ENCODE measurements around the gene THOC6.

THOC6 gene

GRCh38 chr16:2981899-2982250 lies 42.0 kb upstream of the THOC6 start:
- no peak overlapping the region for H3K9ac ChIP-seq (ENCODE audit: low read length)
- H3K4me3 ChIP-seq (ENCODE audit: low read length), result no peak overlapping the region
- peaks cover 30% of the 10 kb centered on the region for H3K27me3 ChIP-seq (replicated peaks; ENCODE audit: insufficient read depth, low read length)

GRCh38 chr16:2982402-2982801 lies 41.4 kb upstream of the THOC6 start:
- Histone ChIP-seq H3K9me3 (replicated peaks; ENCODE audit: insufficient read depth, low read length) (no peaks in the 10 kb centered on the region), H3K36me3 (replicated peaks; ENCODE audit: insufficient read depth, low read length) (no peaks in the 10 kb centered on the region), H3K4me3 (ENCODE audit: low read length) (no peak overlapping the region), H3K4me2 (ENCODE audit: low read depth, low read length) (no peak overlapping the region), H3K27me3 (replicated peaks; ENCODE audit: insufficient read depth, low read length) (peaks cover 35% of the 10 kb centered on the region), H3K9me2 (replicated peaks; ENCODE audit: insufficient read depth, low read length) (no peaks in the 10 kb centered on the region), H3K9ac (ENCODE audit: low read length) (no peak overlapping the region), H3F3A (ENCODE audit: insufficient read depth, low read length) (0 out of 2 replicates have a peak, but pooled peaks cover 2% of the 10 kb centered on the region), H3K27ac (ENCODE audit: low read length) (no peak overlapping the region), H2AFZ (ENCODE audit: low read length) (no peak overlapping the region), H3K79me2 (ENCODE audit: low read length) (peaks cover 26% of the 10 kb centered on the region), H3K4me1 (ENCODE audit: low read length) (peaks cover 5% of the 10 kb centered on the region; the same call in 1 of the 2 replicates), H4K20me1 (ENCODE audit: insufficient read depth, low read length) (no peaks in the 10 kb centered on the region)
- no peak for DNase-seq
- TF ChIP-seq EZH2phosphoT487 (IDR thresholded peaks at IDR 0.05; ENCODE audit: low read length) (no peak), EZH2 (optimal IDR thresholded peaks at IDR 0.05; ENCODE audit: low read depth, low read length) (no peak), CTCF (IDR thresholded peaks at IDR 0.05; ENCODE audit: low read length) (no peak)

More at GRCh38 chr16:2981899-2982250, 42.0 kb upstream of the THOC6 start:
- Histone ChIP-seq H4K20me1 (ENCODE audit: insufficient read depth, low read length) (no peaks in the 10 kb centered on the region), H3K27ac (ENCODE audit: low read length) (no peak overlapping the region), H3K9me2 (replicated peaks; ENCODE audit: insufficient read depth, low read length) (no peaks in the 10 kb centered on the region), H3K4me1 (ENCODE audit: low read length) (peaks cover 5% of the 10 kb centered on the region; the same call in 1 of the 2 replicates), H3K9me3 (replicated peaks; ENCODE audit: insufficient read depth, low read length) (no peaks in the 10 kb centered on the region), H3K4me2 (ENCODE audit: low read depth, low read length) (no peak overlapping the region), H3K36me3 (replicated peaks; ENCODE audit: insufficient read depth, low read length) (no peaks in the 10 kb centered on the region), H3F3A (ENCODE audit: insufficient read depth, low read length) (0 out of 2 replicates have a peak, but pooled peaks cover 2% of the 10 kb centered on the region), H3K79me2 (ENCODE audit: low read length) (peaks cover 27% of the 10 kb centered on the region), H2AFZ (ENCODE audit: low read length) (no peak overlapping the region)
- no peak for DNase-seq
- TF ChIP-seq EZH2phosphoT487 (IDR thresholded peaks at IDR 0.05; ENCODE audit: low read length) (no peak), CTCF (IDR thresholded peaks at IDR 0.05; ENCODE audit: low read length) (no peak), EZH2 (optimal IDR thresholded peaks at IDR 0.05; ENCODE audit: low read depth, low read length) (no peak)

GRCh38 chr16:2983706-2984136 lies 40.1 kb upstream of the THOC6 start:
- peak overlapping the region; percentile 74; the same call in 1 of the 2 replicates for H3K4me2 ChIP-seq (ENCODE audit: low read depth, low read length)
- H3K27ac ChIP-seq (ENCODE audit: low read length), result no peak overlapping the region
- H4K20me1 ChIP-seq (ENCODE audit: insufficient read depth, low read length), result no peaks in the 10 kb centered on the region
- H3K4me3 ChIP-seq (ENCODE audit: low read length), result peak overlapping the region; percentile 43; the same call in 1 of the 2 replicates
- peaks cover 49% of the 10 kb centered on the region for H3K27me3 ChIP-seq (replicated peaks; ENCODE audit: insufficient read depth, low read length)
- 0 out of 2 replicates have a peak, but pooled peaks cover 2% of the 10 kb centered on the region for H3F3A ChIP-seq (ENCODE audit: insufficient read depth, low read length)
- no peak overlapping the region for H3K9ac ChIP-seq (ENCODE audit: low read length)
- H3K36me3 ChIP-seq (replicated peaks; ENCODE audit: insufficient read depth, low read length), result no peaks in the 10 kb centered on the region
- H2AFZ ChIP-seq (ENCODE audit: low read length), result peak overlapping the region; percentile 61; the same call in 1 of the 2 replicates
- peak; percentile 90 for TF ChIP-seq CTCF (IDR thresholded peaks at IDR 0.05; ENCODE audit: low read length)
- no peak for TF ChIP-seq EZH2 (optimal IDR thresholded peaks at IDR 0.05; ENCODE audit: low read depth, low read length)
- peak; percentile 70 for DNase-seq
- no peaks in the 10 kb centered on the region for H3K9me2 ChIP-seq (replicated peaks; ENCODE audit: insufficient read depth, low read length)
- H3K79me2 ChIP-seq (ENCODE audit: low read length), result peaks cover 15% of the 10 kb centered on the region
- peaks cover 5% of the 10 kb centered on the region; the same call in 1 of the 2 replicates for H3K4me1 ChIP-seq (ENCODE audit: low read length)
- H3K9me3 ChIP-seq (replicated peaks; ENCODE audit: insufficient read depth, low read length), result no peaks in the 10 kb centered on the region
